B cell (primary cell): ENCODE results near the gene ODC1. TPM values are rescaled to one million over a fixed set of nuclear protein-coding genes. Genes with fewer than 3 reads are reported as not detected.

ENCODE experiments used
- ATAC-seq: fragments of 200-7000 bp; cut with Tn5 transposase; one replicate; pipeline ENCODE4 v1.10.0; 2021; ENCODE audit warnings: low read depth, mild to moderate bottlenecking, moderate number of reproducible peaks, moderate library complexity
- CTCF ChIA-PET: fragments of 350-600 bp; sonication (Branson Sonifier 250); formaldehyde crosslinking; loops from one replicate; lab custom pipeline; 2021; ENCODE audit warnings: antibody characterized with exemption, inconsistent platforms; lab: Charles Lee
- POLR2A ChIA-PET: fragments of 350-600 bp; sonication (Branson Sonifier 250); formaldehyde crosslinking; loops from one replicate; lab custom pipeline; 2021; ENCODE audit warnings: antibody characterized with exemption; lab: Charles Lee
- DNase-seq: peaks from one replicate; pipeline ENCODE4 v3.0.0; 2013
- H2AFZ ChIP-seq: 2 replicates; pipeline ENCODE4 v1.6.1; 2012; ENCODE audit warnings: mild to moderate bottlenecking, low read depth, low read length; ENCODE audit not compliant: insufficient read depth, poor library complexity, severe bottlenecking
- H3K27ac ChIP-seq, 2 donors: 1 replicate in 1 of 2; 2 replicates in 1 of 2; pipeline ENCODE4 v1.5.1; 2012 to 2013; ENCODE audit warnings: low read length in 2 of 2, mild to moderate bottlenecking in 2 of 2, moderate library complexity in 1 of 2
- H3K27me3 ChIP-seq, 4 experiments: fragments of 200-600 bp in 1 of 4; sonication (generic) in 1 of 4; replicated peaks in 1 of 4; 1 replicate in 2 of 4; 2 replicates in 2 of 4; pipeline versions ENCODE4 v1.6.1 to v1.7.0; 2013 to 2016; ENCODE audit warnings: low read length in 3 of 4, mild to moderate bottlenecking in 2 of 4, mixed read lengths in 1 of 4, moderate library complexity in 1 of 4; ENCODE audit not compliant: insufficient read depth in 4 of 4, control insufficient read depth in 3 of 4; ENCODE audit errors: control extremely low read depth in 1 of 4
- H3K36me3 ChIP-seq, 2 experiments: replicated peaks in 1 of 2; 1 replicate in 1 of 2; 2 replicates in 1 of 2; pipeline versions ENCODE4 v1.6.1 to v1.7.1; 2013; ENCODE audit warnings: low read length in 1 of 2; ENCODE audit not compliant: insufficient read depth in 2 of 2, control insufficient read depth in 1 of 2; ENCODE audit errors: control extremely low read depth in 1 of 2, extremely low read depth in 1 of 2
- H3K4me1 ChIP-seq, 2 donors: fragments of 200-600 bp in 1 of 2; sonication (generic) in 1 of 2; 1 replicate in 1 of 2; 2 replicates in 1 of 2; pipeline versions ENCODE4 v1.5.1 to v1.6.1; 2013 to 2017; ENCODE audit warnings: low read length in 2 of 2; ENCODE audit not compliant: control insufficient read depth in 2 of 2, insufficient read depth in 2 of 2
- H3K4me2 ChIP-seq: replicated peaks from 2 replicates; pipeline ENCODE3; 2012; ENCODE audit warnings: mild to moderate bottlenecking, low read depth, low read length; ENCODE audit not compliant: poor library complexity, severe bottlenecking
- H3K4me3 ChIP-seq, 5 experiments: fragments of 200-600 bp in 1 of 5; sonication (generic) in 1 of 5; 1 replicate in 3 of 5; 2 replicates in 2 of 5; pipeline versions ENCODE4 v1.5.1 to v1.7.0; 2011 to 2016; ENCODE audit warnings: low read length in 4 of 5, mild to moderate bottlenecking in 4 of 5, low read depth in 2 of 5, control low read depth in 1 of 5, moderate library complexity in 1 of 5; ENCODE audit not compliant: insufficient read depth in 1 of 5; ENCODE audit errors: control extremely low read depth in 1 of 5, extremely low read depth in 1 of 5
- H3K79me2 ChIP-seq: fragments of 200-600 bp; sonication (generic); one replicate; pipeline ENCODE4 v1.6.0; 2016; ENCODE audit warnings: low read length; ENCODE audit not compliant: control insufficient read depth, insufficient read depth
- H3K9ac ChIP-seq: fragments of 200-600 bp; sonication (generic); 2 replicates; pipeline ENCODE4 v1.6.1; 2017; ENCODE audit warnings: mild to moderate bottlenecking, low read length, moderate library complexity
- H3K9me3 ChIP-seq, 3 donors: one replicate each; pipeline versions ENCODE4 v1.6.1 to v1.7.1; 2013; ENCODE audit warnings: low read length in 2 of 3; ENCODE audit not compliant: control insufficient read depth in 2 of 3, insufficient read depth in 1 of 3; ENCODE audit errors: control extremely low read depth in 1 of 3
- H4K20me1 ChIP-seq: 2 replicates; pipeline ENCODE4 v1.6.0; 2012; ENCODE audit warnings: mild to moderate bottlenecking, low read length; ENCODE audit not compliant: insufficient read depth, control insufficient read depth, poor library complexity, severe bottlenecking
- H3K27ac Mint-ChIP-seq: one replicate; pipeline ENCODE4 v1.8.0; 2021; ENCODE audit warnings: mixed read lengths
- H3K27me3 Mint-ChIP-seq: one replicate; pipeline ENCODE4 v1.8.0; 2021; ENCODE audit warnings: mixed read lengths
- H3K4me1 Mint-ChIP-seq: one replicate; pipeline ENCODE4 v1.8.0; 2021; ENCODE audit warnings: mixed read lengths
- H3K4me3 Mint-ChIP-seq: one replicate; pipeline ENCODE4 v1.8.0; 2021; ENCODE audit warnings: mixed read lengths
- H3K9me3 Mint-ChIP-seq: one replicate; pipeline ENCODE4 v1.8.0; 2022; ENCODE audit warnings: mixed read lengths; ENCODE audit not compliant: insufficient read depth
- CTCF ChIP-seq: fragments of 200-600 bp; IDR thresholded peaks from one replicate; pipeline ENCODE4 v1.8.0; 2022; ENCODE audit warnings: antibody characterized with exemption, mild to moderate bottlenecking
- EZH2 ChIP-seq: IDR thresholded peaks from 2 replicates; pipeline ENCODE4 v1.6.1; 2012; ENCODE audit warnings: borderline replicate concordance, low read depth, mild to moderate bottlenecking, moderate library complexity, low read length; ENCODE audit not compliant: insufficient read depth, poor library complexity, severe bottlenecking
- WGBS: methylation state at CpG from one replicate; pipeline ENCODE4 v1.1.5; 2013; ENCODE audit warnings: missing lambda C conversion rate; ENCODE audit not compliant: insufficient coverage; 5-methylcytosine and 5-hydroxymethylcytosine counted together
- intact Hi-C: fragments of 100-400 bp; cut with micrococcal nuclease; formaldehyde crosslinking; loops from one replicate; pipeline ENCODE4 v1.10.0; 2022
- polyA plus RNA-seq: library from polyadenylated mRNA; depleted of rRNA; stranded (reverse); fragments of >200 nt; gene quantifications from 2 replicates; pipeline ENCODE4 v1.2.3, GENCODE V29; 2012
- total RNA-seq, 2 donors: library from RNA; stranded (reverse); fragments of 120-200 nt in 1 of 2; gene quantifications; 1 replicate in 1 of 2; 2 replicates in 1 of 2; pipeline versions ENCODE4 v1.2.3 to v1.2.4, GENCODE V29; 2013 to 2022

ODC1 gene
- total and polyA plus RNA-seq, 2 donors (not counting 1 experiment from before 2014, with no cell fraction given): 88.7 to 171 TPM

- Histone ChIP-seq H3K36me3 (peaks cover 0 to 33% of the 10 kb centered on the region in 2 experiments), H3K9me3 (no peaks in the 10 kb centered on the region), H3K79me2 (peaks cover 40% of the 10 kb centered on the region), H4K20me1 (peaks cover 39% of the 10 kb centered on the region), H3K27me3 (no peaks in the 10 kb centered on the region), H3K4me1 (peaks cover 53 to 61% of the 10 kb centered on the region in 2 donors), H3K4me3 (no peak overlapping the region), H3K27ac (no peak overlapping the region), H3K9ac (no peak overlapping the region), H3K4me2 (no peak overlapping the region), H2AFZ (no peak overlapping the region)
- ChIA-PET POLR2A (no interaction called here), CTCF (interaction anchor here (0.9 to 9.1 kb wide), 3 partner anchors 23 to 262 kb away, joined by 3 to 207 read pairs (median 178); no protein-coding TSS in a partner anchor)
- DNase-seq (no peak), ATAC-seq (no peak)
- peaks cover 61% of the 10 kb centered on the region for H3K4me1 Mint-ChIP-seq
- no peaks in the 10 kb centered on the region for H3K27me3 Mint-ChIP-seq
- no peaks in the 10 kb centered on the region for H3K9me3 Mint-ChIP-seq
- 96% methylated on average over 20 of the region's 20 CpGs for WGBS
- TF ChIP-seq CTCF (no peak), EZH2 (no peak)
- no peak overlapping the region for H3K4me3 Mint-ChIP-seq
- no peak overlapping the region for H3K27ac Mint-ChIP-seq
- intact Hi-C loops: no loop called here
These were observed 43.6 kb downstream of the ODC1 start for GRCh38 chr2:10404324-10405143.

- Histone ChIP-seq H3K9ac (no peak overlapping the region), H2AFZ (no peak overlapping the region), H3K27ac (no peak overlapping the region), H3K79me2 (peaks cover 40% of the 10 kb centered on the region), H3K9me3 (peaks cover 0 to 7% (median 0%) of the 10 kb centered on the region in 3 donors), H3K4me1 (peaks cover 40 to 53% of the 10 kb centered on the region in 2 donors), H3K36me3 (peaks cover 0 to 35% of the 10 kb centered on the region in 2 experiments), H3K27me3 (no peaks in the 10 kb centered on the region), H3K4me2 (no peak overlapping the region), H3K4me3 (no peak overlapping the region), H4K20me1 (peaks cover 39% of the 10 kb centered on the region)
- DNase-seq: no peak
- ChIA-PET CTCF (interaction anchor here (1.9 to 9.1 kb wide), 2 partner anchors 22 to 32 kb away, joined by 8 to 178 read pairs; no protein-coding TSS in a partner anchor), POLR2A (no interaction called here)
- no peak overlapping the region for H3K4me3 Mint-ChIP-seq
- H3K27me3 Mint-ChIP-seq: no peaks in the 10 kb centered on the region
- H3K27ac Mint-ChIP-seq: no peak overlapping the region
- TF ChIP-seq EZH2 (no peak), CTCF (no peak)
- no peaks in the 10 kb centered on the region for H3K9me3 Mint-ChIP-seq
- H3K4me1 Mint-ChIP-seq: peaks cover 52% of the 10 kb centered on the region
- ATAC-seq: no peak
- intact Hi-C loops: no loop called here
- WGBS: 82% methylated on average over 6 of the region's 8 CpGs
These were observed 45.4 kb downstream of the ODC1 start for GRCh38 chr2:10402653-10403215.
